VCaP (cell line): ENCODE measurements around the gene UGT2B7.

Experiments used
- H3K27ac ChIP-seq: fragments of 450-650 bp; 2 replicates; pipeline ENCODE4 v1.5.1; 2017
- TF ChIP-seq, protein P1 (sequence below): fragments of 450-650 bp; conservative IDR thresholded peaks from 2 replicates; pipeline ENCODE4 v1.5.1; 2017; ENCODE audit warnings: mild to moderate bottlenecking, moderate library complexity

Gene UGT2B7

DNA sequence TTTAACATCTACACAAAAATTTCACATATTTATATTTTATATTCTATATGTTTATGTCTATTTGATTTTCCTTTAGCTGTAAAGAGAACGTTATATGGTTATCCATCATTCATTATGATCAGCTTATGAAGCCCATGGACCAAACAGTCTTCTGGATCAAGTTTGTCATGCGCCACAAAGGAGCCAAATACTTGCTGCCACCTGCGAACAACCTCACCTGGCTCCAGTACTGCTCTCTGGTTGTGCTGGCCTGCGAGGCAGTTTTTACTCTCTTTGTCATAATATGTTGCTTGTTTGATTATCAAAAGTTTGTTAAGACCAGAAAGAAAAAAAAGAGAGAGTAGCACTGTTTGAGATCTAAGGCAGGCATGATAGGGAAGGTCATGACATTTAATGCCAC, 38.2 kb downstream of the UGT2B7 start:
- no peak overlapping the region for H3K27ac ChIP-seq
- TF ChIP-seq, protein P1, sequence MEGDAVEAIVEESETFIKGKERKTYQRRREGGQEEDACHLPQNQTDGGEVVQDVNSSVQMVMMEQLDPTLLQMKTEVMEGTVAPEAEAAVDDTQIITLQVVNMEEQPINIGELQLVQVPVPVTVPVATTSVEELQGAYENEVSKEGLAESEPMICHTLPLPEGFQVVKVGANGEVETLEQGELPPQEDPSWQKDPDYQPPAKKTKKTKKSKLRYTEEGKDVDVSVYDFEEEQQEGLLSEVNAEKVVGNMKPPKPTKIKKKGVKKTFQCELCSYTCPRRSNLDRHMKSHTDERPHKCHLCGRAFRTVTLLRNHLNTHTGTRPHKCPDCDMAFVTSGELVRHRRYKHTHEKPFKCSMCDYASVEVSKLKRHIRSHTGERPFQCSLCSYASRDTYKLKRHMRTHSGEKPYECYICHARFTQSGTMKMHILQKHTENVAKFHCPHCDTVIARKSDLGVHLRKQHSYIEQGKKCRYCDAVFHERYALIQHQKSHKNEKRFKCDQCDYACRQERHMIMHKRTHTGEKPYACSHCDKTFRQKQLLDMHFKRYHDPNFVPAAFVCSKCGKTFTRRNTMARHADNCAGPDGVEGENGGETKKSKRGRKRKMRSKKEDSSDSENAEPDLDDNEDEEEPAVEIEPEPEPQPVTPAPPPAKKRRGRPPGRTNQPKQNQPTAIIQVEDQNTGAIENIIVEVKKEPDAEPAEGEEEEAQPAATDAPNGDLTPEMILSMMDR: no peak

DNA sequence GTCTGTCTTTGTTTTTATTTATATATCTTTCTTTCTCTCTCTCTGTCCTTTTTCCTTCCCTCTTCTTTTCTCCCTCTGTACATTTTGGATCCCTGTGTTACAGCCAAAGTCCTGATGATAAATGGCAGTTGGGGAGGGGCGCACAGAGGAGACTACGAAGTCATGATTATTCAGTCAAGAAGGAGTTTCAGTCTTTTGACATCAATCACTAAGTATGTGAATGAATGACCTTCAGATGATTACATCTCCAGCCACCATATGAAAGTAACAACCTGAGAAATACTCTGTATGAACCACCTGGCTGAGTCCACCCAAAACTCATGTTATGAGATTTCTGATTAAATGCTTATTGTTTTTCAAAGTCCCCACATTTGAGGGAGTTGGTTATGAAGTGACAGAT, 45.0 kb downstream of the UGT2B7 start:
- no peak overlapping the region for H3K27ac ChIP-seq
- TF ChIP-seq, protein P1: no peak

DNA sequence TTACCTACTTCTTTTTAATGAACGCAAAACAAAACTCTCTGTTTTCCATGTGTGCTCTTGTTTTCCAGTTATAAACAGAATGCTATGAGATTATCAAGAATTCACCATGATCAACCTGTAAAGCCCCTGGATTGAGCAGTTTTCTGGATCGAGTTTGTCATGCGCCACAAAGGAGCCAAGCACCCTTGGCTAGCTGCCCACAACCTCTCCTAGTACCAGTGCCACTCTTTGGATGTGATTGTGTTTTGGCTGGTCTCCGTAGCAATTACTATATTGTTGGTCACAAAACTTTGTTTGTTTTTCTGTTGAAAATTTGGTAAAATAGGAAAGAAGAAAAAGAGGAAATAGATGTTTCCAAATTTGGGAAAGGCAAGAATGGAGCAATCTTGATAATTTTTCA, 51.1 kb downstream of the UGT2B7 start:
- TF ChIP-seq, protein P1: no peak
- H3K27ac ChIP-seq: no peak overlapping the region

DNA sequence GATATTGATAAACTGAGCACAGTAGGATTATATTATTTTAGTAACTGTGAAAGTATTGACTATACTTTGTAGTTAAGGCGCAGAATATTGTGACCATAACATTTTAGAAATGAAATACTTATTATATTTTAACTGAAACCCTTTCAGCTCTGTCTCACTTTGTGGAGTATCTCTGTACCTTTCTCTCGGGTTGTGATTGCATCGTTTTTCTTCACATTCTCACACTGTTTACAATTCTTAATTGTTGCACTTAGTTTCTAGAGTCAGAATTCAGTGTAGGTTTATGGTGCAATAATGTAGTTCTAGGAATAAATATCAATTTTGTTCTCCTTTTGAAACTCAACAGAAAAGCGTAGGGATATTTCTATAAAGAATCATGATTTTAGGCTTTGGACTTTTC, 57.7 kb downstream of the UGT2B7 start:
- TF ChIP-seq, protein P1: no peak
- no peak overlapping the region for H3K27ac ChIP-seq

DNA sequence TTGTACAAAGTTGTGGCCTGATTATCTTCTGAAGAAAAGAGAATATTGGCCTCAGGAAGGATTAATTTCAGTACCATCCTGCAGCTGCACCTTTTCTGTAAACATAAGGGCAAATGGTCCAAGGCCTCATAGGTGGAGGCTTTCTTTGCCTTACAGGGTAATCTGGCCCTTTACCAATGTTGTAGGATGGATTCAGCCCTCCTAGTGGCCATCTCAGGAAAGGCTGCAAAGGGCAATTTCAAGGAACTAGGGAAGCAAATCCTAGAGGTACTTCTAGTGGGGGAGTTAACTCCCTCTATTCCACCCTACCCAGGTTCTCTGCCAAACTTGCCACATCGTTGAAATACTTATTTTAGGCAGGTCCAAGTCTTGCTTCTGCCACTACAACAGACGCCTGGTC, 60.6 kb downstream of the UGT2B7 start:
- no peak overlapping the region for H3K27ac ChIP-seq
- TF ChIP-seq, protein P1: no peak
